Erythroblast (primary cell): ENCODE measurements around the gene PLP1.

Experiments used
- DNase-seq, 2 experiments: peaks; one replicate each; lab custom pipeline; 2025; lab: John Stamatoyannopoulos, UW
- GATA1 ChIP-seq: IDR thresholded peaks from 2 replicates; pipeline ENCODE4 v1.6.1; 2011; ENCODE audit warnings: low read depth, mild to moderate bottlenecking, control low read depth, low read length, moderate library complexity
- POLR2A ChIP-seq: IDR thresholded peaks from 2 replicates; pipeline ENCODE4 v1.6.1; 2011; ENCODE audit warnings: mild to moderate bottlenecking, low read length

The PLP1 gene, protein sequence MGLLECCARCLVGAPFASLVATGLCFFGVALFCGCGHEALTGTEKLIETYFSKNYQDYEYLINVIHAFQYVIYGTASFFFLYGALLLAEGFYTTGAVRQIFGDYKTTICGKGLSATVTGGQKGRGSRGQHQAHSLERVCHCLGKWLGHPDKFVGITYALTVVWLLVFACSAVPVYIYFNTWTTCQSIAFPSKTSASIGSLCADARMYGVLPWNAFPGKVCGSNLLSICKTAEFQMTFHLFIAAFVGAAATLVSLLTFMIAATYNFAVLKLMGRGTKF

GRCh38 chrX:103776546-103776945 is at the start of gene PLP1:
PLP1 (plus strand) TSS chrX:103776840; CDS start chrX:103776996, 156 bp downstream.
- TF ChIP-seq POLR2A, result no peak
- no peak for TF ChIP-seq GATA1
- DNase-seq, result no peak

- no peak for DNase-seq
- TF ChIP-seq GATA1 (no peak), POLR2A (no peak)
Measured at GRCh38 chrX:103727115-103727514, 49.5 kb upstream of the PLP1 start.

GRCh38 chrX:103729015-103729414 is 47.6 kb upstream of the PLP1 start:
- DNase-seq, result no peak
- TF ChIP-seq GATA1, result no peak
- TF ChIP-seq POLR2A, result no peak

GRCh38 chrX:103730147-103730795 is 46.4 kb upstream of the PLP1 start:
- no peak for DNase-seq
- TF ChIP-seq POLR2A (no peak), GATA1 (no peak)

GRCh38 chrX:103730796-103731493 is 45.7 kb upstream of the PLP1 start:
- TF ChIP-seq POLR2A (no peak), GATA1 (no peak)
- DNase-seq, result no peak

- no peak for DNase-seq
- TF ChIP-seq GATA1, result no peak
- no peak for TF ChIP-seq POLR2A
Measured at GRCh38 chrX:103733017-103733416, 43.6 kb upstream of the PLP1 start.

DNA sequence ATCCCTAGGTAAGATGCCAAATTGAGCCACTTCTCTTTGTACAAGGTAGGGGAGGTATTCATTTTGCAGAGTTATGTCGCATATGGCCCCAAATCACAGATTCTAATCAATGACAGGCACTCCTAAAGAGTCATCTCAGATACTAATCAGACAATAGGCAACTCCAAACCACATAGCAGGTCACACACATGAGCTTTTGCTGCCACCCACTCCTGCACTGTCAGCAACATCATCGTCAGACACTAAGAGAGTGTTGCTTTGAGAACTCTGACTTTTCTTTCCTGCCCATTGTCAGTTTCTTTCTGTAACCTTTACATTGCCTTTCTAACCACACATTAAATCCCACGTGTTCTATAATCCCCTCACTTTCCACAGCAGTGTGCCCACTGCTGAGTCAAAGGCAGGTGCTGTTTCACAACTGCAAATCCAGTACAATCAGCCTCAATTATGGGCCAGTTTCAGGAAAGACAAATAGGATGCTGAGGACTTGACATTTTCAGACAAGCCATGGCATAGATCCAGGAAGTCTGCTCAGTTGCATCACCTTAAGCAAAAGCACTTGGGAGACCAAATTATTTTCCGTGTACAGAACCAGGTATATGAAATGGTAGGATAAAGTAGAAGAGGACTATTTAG is 42.4 kb upstream of the PLP1 start:
- DNase-seq, result no peak
- TF ChIP-seq GATA1 (no peak), POLR2A (no peak)

GRCh38 chrX:103737696-103738095 is 38.9 kb upstream of the PLP1 start:
- TF ChIP-seq POLR2A (no peak), GATA1 (no peak)
- no peak for DNase-seq

DNA sequence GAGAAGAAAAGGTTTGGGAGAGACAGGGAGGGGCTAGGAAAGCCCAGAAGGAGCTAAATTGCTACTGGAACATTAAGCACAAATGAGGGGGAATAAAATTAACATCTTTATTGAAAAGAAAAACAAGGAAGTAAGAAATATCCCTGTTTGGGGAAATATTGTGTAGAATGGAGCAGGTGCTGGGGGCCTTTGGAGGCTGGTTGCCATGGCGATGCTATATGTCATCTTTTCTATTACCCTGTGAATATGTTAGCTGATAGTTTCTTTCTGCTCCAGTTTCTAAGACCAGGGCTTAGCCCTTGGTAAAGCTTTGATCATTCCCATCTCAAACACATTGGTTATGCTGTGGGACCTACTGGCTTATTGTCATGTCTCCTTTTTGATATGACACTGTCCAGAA is 37.2 kb upstream of the PLP1 start:
- TF ChIP-seq GATA1, result no peak
- TF ChIP-seq POLR2A, result no peak
- DNase-seq, result no peak

- DNase-seq, result no peak
Measured at GRCh38 chrX:103741879-103742278, 34.8 kb upstream of the PLP1 start.

DNA sequence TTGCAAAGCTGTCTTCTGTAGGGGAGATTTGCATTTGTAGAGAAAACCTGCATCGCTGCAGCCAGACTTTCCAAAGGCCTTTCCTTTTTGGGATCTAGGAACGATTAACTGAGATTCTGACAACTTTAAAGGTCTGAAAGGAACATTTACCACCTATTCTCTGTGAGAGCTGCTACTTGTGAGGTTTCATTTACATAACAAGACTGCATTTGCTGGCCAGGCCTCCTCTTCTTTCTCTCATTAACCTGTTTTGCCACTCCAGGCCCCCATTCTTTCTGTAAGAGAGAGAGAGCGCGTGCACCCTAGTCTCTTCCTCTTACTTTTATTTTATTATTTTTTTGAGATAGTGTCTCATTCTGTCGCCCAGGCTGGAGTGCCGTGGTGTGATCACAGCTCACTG is 34.3 kb upstream of the PLP1 start:
- TF ChIP-seq GATA1 (no peak), POLR2A (no peak)

More at GRCh38 chrX:103741879-103742278, 34.8 kb upstream of the PLP1 start:
- no peak for TF ChIP-seq POLR2A
- no peak for TF ChIP-seq GATA1

GRCh38 chrX:103747163-103747562 is 29.5 kb upstream of the PLP1 start:
- no peak for DNase-seq
- TF ChIP-seq GATA1, result no peak
- TF ChIP-seq POLR2A, result no peak

More for the DNA sequence above, 34.3 kb upstream of the PLP1 start:
- DNase-seq, result no peak

DNA sequence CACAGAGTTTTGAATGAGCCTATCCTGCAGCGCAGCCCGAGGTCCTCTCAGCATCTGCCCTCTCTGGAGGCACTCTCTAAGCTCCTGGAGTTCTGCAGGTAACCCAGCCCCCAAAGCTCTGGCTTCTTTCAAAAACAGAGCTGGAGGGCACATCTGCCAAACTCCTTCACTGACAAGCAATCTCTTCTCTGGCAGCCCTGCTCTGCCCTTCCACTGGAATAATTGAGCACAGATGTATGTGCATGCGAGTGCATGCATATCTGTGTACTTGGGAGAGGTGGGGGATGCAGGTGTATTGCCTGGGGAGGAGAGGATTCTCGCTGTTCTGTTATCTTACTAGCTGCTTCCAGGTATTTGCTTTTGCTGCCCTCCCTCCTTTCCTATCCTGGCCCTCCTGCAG is 22.2 kb upstream of the PLP1 start:
- TF ChIP-seq POLR2A (no peak), GATA1 (no peak)
- no peak for DNase-seq
